ENCODE data around the gene PLPPR1.

DNA sequence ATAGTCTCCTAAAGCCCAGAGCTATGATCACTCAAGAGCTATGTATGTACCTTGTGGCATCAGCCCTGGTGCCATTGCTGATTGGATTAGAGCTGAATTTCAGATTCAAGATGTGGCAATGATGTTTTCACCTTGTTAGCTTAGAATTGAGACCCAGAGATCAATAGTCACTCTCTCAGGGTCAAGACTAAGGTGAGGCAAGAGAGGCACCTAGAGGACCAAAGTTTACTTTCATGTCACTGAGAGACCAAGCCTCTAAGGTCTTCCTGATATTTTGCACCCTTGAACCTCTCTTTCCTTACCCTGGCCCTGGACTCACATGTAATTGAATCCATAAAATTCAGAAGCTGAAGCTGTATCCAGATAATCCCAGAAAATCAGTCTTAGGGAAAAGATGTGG lies 313.4 kb downstream of the PLPPR1 start:
- TF ChIP-seq, protein P1, sequence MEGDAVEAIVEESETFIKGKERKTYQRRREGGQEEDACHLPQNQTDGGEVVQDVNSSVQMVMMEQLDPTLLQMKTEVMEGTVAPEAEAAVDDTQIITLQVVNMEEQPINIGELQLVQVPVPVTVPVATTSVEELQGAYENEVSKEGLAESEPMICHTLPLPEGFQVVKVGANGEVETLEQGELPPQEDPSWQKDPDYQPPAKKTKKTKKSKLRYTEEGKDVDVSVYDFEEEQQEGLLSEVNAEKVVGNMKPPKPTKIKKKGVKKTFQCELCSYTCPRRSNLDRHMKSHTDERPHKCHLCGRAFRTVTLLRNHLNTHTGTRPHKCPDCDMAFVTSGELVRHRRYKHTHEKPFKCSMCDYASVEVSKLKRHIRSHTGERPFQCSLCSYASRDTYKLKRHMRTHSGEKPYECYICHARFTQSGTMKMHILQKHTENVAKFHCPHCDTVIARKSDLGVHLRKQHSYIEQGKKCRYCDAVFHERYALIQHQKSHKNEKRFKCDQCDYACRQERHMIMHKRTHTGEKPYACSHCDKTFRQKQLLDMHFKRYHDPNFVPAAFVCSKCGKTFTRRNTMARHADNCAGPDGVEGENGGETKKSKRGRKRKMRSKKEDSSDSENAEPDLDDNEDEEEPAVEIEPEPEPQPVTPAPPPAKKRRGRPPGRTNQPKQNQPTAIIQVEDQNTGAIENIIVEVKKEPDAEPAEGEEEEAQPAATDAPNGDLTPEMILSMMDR (conservative IDR thresholded peaks at IDR 0.05; ENCODE audit: low read depth in 2 of 2), result peak in 1 of 2 experiments; percentile 34; a peak in 2 of 4 replicates
- TF ChIP-seq CREB1 (CRISPR knock-in tag; IDR thresholded peaks at IDR 0.05; ENCODE audit: low read depth) (no peak), EZH2 (IDR thresholded peaks at IDR 0.05; ENCODE audit: low read depth, unreplicated experiment) (no peak), POLR2AphosphoS5 (IDR thresholded peaks at IDR 0.05; ENCODE audit: low read depth) (no peak), ZNF114 (CRISPR knock-in tag; IDR thresholded peaks at IDR 0.05) (no peak), JUNB (IDR thresholded peaks at IDR 0.05; ENCODE audit: unreplicated experiment) (no peak), ZNF331 (CRISPR knock-in tag; IDR thresholded peaks at IDR 0.05; ENCODE audit: low read depth) (no peak), EZH2phosphoT487 (IDR thresholded peaks at IDR 0.05; ENCODE audit: unreplicated experiment) (no peak), NANOG (IDR thresholded peaks at IDR 0.05; ENCODE audit: borderline replicate concordance) (no peak)
- TF ChIP-seq, protein P2, sequence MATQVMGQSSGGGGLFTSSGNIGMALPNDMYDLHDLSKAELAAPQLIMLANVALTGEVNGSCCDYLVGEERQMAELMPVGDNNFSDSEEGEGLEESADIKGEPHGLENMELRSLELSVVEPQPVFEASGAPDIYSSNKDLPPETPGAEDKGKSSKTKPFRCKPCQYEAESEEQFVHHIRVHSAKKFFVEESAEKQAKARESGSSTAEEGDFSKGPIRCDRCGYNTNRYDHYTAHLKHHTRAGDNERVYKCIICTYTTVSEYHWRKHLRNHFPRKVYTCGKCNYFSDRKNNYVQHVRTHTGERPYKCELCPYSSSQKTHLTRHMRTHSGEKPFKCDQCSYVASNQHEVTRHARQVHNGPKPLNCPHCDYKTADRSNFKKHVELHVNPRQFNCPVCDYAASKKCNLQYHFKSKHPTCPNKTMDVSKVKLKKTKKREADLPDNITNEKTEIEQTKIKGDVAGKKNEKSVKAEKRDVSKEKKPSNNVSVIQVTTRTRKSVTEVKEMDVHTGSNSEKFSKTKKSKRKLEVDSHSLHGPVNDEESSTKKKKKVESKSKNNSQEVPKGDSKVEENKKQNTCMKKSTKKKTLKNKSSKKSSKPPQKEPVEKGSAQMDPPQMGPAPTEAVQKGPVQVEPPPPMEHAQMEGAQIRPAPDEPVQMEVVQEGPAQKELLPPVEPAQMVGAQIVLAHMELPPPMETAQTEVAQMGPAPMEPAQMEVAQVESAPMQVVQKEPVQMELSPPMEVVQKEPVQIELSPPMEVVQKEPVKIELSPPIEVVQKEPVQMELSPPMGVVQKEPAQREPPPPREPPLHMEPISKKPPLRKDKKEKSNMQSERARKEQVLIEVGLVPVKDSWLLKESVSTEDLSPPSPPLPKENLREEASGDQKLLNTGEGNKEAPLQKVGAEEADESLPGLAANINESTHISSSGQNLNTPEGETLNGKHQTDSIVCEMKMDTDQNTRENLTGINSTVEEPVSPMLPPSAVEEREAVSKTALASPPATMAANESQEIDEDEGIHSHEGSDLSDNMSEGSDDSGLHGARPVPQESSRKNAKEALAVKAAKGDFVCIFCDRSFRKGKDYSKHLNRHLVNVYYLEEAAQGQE (IDR thresholded peaks at IDR 0.05; ENCODE audit: unreplicated experiment), result no peak
- TF ChIP-seq, protein P3, sequence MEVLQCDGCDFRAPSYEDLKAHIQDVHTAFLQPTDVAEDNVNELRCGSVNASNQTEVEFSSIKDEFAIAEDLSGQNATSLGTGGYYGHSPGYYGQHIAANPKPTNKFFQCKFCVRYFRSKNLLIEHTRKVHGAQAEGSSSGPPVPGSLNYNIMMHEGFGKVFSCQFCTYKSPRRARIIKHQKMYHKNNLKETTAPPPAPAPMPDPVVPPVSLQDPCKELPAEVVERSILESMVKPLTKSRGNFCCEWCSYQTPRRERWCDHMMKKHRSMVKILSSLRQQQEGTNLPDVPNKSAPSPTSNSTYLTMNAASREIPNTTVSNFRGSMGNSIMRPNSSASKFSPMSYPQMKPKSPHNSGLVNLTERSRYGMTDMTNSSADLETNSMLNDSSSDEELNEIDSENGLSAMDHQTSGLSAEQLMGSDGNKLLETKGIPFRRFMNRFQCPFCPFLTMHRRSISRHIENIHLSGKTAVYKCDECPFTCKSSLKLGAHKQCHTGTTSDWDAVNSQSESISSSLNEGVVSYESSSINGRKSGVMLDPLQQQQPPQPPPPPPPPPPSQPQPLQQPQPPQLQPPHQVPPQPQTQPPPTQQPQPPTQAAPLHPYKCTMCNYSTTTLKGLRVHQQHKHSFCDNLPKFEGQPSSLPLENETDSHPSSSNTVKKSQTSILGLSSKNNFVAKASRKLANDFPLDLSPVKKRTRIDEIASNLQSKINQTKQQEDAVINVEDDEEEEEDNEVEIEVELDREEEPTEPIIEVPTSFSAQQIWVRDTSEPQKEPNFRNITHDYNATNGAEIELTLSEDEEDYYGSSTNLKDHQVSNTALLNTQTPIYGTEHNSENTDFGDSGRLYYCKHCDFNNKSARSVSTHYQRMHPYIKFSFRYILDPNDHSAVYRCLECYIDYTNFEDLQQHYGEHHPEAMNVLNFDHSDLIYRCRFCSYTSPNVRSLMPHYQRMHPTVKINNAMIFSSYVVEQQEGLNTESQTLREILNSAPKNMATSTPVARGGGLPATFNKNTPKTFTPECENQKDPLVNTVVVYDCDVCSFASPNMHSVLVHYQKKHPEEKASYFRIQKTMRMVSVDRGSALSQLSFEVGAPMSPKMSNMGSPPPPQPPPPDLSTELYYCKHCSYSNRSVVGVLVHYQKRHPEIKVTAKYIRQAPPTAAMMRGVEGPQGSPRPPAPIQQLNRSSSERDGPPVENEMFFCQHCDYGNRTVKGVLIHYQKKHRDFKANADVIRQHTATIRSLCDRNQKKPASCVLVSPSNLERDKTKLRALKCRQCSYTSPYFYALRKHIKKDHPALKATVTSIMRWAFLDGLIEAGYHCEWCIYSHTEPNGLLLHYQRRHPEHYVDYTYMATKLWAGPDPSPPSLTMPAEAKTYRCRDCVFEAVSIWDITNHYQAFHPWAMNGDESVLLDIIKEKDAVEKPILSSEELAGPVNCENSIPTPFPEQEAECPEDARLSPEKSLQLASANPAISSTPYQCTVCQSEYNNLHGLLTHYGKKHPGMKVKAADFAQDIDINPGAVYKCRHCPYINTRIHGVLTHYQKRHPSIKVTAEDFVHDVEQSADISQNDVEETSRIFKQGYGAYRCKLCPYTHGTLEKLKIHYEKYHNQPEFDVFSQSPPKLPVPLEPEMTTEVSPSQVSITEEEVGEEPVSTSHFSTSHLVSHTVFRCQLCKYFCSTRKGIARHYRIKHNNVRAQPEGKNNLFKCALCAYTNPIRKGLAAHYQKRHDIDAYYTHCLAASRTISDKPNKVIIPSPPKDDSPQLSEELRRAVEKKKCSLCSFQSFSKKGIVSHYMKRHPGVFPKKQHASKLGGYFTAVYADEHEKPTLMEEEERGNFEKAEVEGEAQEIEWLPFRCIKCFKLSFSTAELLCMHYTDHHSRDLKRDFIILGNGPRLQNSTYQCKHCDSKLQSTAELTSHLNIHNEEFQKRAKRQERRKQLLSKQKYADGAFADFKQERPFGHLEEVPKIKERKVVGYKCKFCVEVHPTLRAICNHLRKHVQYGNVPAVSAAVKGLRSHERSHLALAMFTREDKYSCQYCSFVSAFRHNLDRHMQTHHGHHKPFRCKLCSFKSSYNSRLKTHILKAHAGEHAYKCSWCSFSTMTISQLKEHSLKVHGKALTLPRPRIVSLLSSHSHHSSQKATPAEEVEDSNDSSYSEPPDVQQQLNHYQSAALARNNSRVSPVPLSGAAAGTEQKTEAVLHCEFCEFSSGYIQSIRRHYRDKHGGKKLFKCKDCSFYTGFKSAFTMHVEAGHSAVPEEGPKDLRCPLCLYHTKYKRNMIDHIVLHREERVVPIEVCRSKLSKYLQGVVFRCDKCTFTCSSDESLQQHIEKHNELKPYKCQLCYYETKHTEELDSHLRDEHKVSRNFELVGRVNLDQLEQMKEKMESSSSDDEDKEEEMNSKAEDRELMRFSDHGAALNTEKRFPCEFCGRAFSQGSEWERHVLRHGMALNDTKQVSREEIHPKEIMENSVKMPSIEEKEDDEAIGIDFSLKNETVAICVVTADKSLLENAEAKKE (CRISPR knock-in tag; IDR thresholded peaks at IDR 0.05), result no peak
- TF ChIP-seq, protein P4, sequence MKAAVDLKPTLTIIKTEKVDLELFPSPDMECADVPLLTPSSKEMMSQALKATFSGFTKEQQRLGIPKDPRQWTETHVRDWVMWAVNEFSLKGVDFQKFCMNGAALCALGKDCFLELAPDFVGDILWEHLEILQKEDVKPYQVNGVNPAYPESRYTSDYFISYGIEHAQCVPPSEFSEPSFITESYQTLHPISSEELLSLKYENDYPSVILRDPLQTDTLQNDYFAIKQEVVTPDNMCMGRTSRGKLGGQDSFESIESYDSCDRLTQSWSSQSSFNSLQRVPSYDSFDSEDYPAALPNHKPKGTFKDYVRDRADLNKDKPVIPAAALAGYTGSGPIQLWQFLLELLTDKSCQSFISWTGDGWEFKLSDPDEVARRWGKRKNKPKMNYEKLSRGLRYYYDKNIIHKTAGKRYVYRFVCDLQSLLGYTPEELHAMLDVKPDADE (IDR thresholded peaks at IDR 0.05), result no peak

All from GM23338 (cell line).